ENCODE results near the gene ERC2. TPM values are rescaled to one million over a fixed set of nuclear protein-coding genes. Genes with fewer than 3 reads are reported as not detected.

ERC2 gene
- total RNA-seq, 1 experiment from 2014 or later, result 0.90 TPM

DNA sequence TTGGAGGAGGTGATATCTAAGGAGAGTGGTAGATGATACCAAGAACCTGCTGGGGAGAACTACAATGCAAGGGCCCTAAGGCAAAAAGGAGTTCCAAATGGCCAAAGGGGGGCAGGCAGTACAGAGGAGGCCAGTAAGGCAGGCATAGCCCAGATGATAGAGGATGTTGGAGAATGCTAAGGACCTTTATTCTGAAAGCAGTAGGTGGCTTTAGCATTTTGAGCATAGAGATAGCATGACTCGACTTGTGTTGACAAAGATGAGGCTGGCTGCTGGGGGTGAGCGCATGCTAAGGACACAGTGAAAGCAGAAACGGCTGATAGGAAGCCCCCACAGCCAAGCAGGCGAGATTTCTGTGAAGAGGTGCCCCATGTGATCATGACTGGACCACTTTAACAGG lies 419.3 kb downstream of the ERC2 start:
- intact Hi-C loops (cut with micrococcal nuclease; ENCODE audit: unreplicated experiment), result loop anchor here (10.0 kb wide), 2 partner anchors 144 to 324 kb away; no protein-coding TSS in a partner anchor
- TF ChIP-seq, protein P1, sequence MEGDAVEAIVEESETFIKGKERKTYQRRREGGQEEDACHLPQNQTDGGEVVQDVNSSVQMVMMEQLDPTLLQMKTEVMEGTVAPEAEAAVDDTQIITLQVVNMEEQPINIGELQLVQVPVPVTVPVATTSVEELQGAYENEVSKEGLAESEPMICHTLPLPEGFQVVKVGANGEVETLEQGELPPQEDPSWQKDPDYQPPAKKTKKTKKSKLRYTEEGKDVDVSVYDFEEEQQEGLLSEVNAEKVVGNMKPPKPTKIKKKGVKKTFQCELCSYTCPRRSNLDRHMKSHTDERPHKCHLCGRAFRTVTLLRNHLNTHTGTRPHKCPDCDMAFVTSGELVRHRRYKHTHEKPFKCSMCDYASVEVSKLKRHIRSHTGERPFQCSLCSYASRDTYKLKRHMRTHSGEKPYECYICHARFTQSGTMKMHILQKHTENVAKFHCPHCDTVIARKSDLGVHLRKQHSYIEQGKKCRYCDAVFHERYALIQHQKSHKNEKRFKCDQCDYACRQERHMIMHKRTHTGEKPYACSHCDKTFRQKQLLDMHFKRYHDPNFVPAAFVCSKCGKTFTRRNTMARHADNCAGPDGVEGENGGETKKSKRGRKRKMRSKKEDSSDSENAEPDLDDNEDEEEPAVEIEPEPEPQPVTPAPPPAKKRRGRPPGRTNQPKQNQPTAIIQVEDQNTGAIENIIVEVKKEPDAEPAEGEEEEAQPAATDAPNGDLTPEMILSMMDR (conservative IDR thresholded peaks at IDR 0.05; ENCODE audit: low read depth, low read length), result no peak
- no peak for TF ChIP-seq EZH2 (IDR thresholded peaks at IDR 0.05; ENCODE audit: borderline replicate concordance, low read depth, low read length, poor library complexity, severe bottlenecking)
- DNase-seq (ENCODE audit: low spot score), result no peak
- POLR2A ChIA-PET (ENCODE audit: low non-redundant PET), result no interaction called here
- CTCF ChIA-PET, result no interaction called here
- no peaks in the 10 kb centered on the region for H3K27me3 ChIP-seq (replicated peaks; ENCODE audit: insufficient read depth, low read depth, low read length, poor library complexity)
- no peaks in the 10 kb centered on the region for H3K4me1 ChIP-seq (ENCODE audit: insufficient read depth, low read length, poor library complexity, severe bottlenecking)
- BruUV-seq (replicated peaks), result no TSS peak
- no peak overlapping the region for H3K4me3 ChIP-seq (ENCODE audit: low read depth, low read length, poor library complexity, severe bottlenecking)
- no peak overlapping the region for H3K27ac ChIP-seq (ENCODE audit: low read depth, low read length, poor library complexity, severe bottlenecking)
- H3K9me3 ChIP-seq (ENCODE audit: low read depth, low read length, poor library complexity, severe bottlenecking), result no peaks in the 10 kb centered on the region
- no peaks in the 10 kb centered on the region for H3K36me3 ChIP-seq (ENCODE audit: insufficient read depth, low read length, poor library complexity, severe bottlenecking)

DNA sequence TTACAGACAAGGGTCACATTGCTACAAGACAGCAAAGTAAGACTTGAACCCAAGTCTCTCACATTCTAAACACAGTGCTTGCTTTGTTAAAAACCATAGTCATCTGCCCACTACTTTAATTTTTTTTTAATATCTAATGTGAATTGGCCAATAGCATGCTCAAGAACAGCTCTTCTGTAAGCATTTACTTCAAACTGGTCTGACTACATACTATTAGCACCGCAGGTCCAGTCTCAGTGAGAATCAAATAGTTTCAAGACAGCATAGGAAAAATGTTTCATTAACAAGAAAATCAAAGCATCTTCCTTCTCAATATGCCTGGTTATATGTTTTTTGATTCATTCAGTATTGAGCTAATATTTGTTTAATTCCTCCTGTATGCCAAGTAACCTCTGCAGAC lies 419.9 kb downstream of the ERC2 start:
- Histone ChIP-seq H3K9me3 (ENCODE audit: low read depth, low read length, poor library complexity, severe bottlenecking) (no peaks in the 10 kb centered on the region), H3K4me1 (ENCODE audit: insufficient read depth, low read length, poor library complexity, severe bottlenecking) (no peaks in the 10 kb centered on the region), H3K27ac (ENCODE audit: low read depth, low read length, poor library complexity, severe bottlenecking) (no peak overlapping the region), H3K4me3 (ENCODE audit: low read depth, low read length, poor library complexity, severe bottlenecking) (no peak overlapping the region), H3K27me3 (replicated peaks; ENCODE audit: insufficient read depth, low read depth, low read length, poor library complexity) (no peaks in the 10 kb centered on the region), H3K36me3 (ENCODE audit: insufficient read depth, low read length, poor library complexity, severe bottlenecking) (no peaks in the 10 kb centered on the region)
- ChIA-PET CTCF (no interaction called here), POLR2A (ENCODE audit: low non-redundant PET) (no interaction called here)
- no peak for DNase-seq (ENCODE audit: low spot score)
- TF ChIP-seq, protein P1 (conservative IDR thresholded peaks at IDR 0.05; ENCODE audit: low read depth, low read length), result no peak
- no peak for TF ChIP-seq EZH2 (IDR thresholded peaks at IDR 0.05; ENCODE audit: borderline replicate concordance, low read depth, low read length, poor library complexity, severe bottlenecking)
- intact Hi-C loops (cut with micrococcal nuclease; ENCODE audit: unreplicated experiment), result loop anchor here (10.0 kb wide), 2 partner anchors 144 to 324 kb away; no protein-coding TSS in a partner anchor
- BruUV-seq (replicated peaks), result no TSS peak

DNA sequence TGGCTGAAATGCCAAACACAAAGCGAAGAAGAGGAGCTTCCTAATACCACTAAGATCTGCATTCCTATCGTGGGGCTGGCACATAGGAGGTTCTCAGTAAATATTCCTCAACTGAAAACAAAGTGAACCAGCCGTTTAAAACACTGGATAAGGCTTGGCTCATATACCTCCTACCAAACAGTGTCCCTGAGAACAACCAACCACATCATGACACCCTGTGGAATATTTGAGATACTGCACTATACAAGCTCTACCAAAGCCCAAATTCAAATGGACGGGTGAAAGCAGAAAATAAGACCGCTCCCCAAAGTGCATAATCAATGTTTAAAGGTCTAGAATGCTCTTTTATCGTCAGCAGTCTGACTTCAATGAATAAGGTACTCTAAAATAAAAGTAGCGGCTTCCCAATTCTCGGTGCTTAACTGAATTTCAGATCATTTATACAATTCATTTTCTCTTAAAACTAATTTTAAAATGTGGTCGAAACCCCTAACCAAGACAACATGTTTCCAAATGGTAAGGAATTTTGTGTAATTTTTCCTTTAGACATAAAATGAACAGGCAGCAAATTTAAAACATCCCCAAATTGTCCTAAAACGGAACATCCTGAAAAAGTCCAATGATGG lies 425.8 kb downstream of the ERC2 start:
- DNase-seq (ENCODE audit: low spot score), result peak; percentile 63
- H3K9me3 ChIP-seq (ENCODE audit: low read depth, low read length, poor library complexity, severe bottlenecking), result no peaks in the 10 kb centered on the region
- no peaks in the 10 kb centered on the region for H3K36me3 ChIP-seq (ENCODE audit: insufficient read depth, low read length, poor library complexity, severe bottlenecking)
- ChIA-PET CTCF (interaction anchor here (0.9 kb wide), 1 partner anchor 285 kb away, joined by 3 read pairs; no protein-coding TSS in a partner anchor), POLR2A (ENCODE audit: low non-redundant PET) (no interaction called here)
- H3K4me1 ChIP-seq (ENCODE audit: insufficient read depth, low read length, poor library complexity, severe bottlenecking), result peaks cover 8% of the 10 kb centered on the region
- no peak overlapping the region for H3K4me3 ChIP-seq (ENCODE audit: low read depth, low read length, poor library complexity, severe bottlenecking)
- TF ChIP-seq, protein P1 (conservative IDR thresholded peaks at IDR 0.05; ENCODE audit: low read depth, low read length), result peak; percentile 61
- no peak for TF ChIP-seq EZH2 (IDR thresholded peaks at IDR 0.05; ENCODE audit: borderline replicate concordance, low read depth, low read length, poor library complexity, severe bottlenecking)
- H3K27ac ChIP-seq (ENCODE audit: low read depth, low read length, poor library complexity, severe bottlenecking), result no peak overlapping the region
- no TSS peak for BruUV-seq (replicated peaks)
- intact Hi-C loops (cut with micrococcal nuclease; ENCODE audit: unreplicated experiment), result loop anchor here (5.0 to 10.0 kb wide), 5 partner anchors 138 to 1190 kb away; partner anchors contain the start of gene WNT5A
- no peaks in the 10 kb centered on the region for H3K27me3 ChIP-seq (replicated peaks; ENCODE audit: insufficient read depth, low read depth, low read length, poor library complexity)

Measured in A673 (cell line).